Common myeloid progenitor, CD34-positive (primary cell): ENCODE results near the gene TEX26.

Source experiments
- CTCF ChIA-PET: fragments of 350-600 bp; sonication (Branson Sonifier 250); formaldehyde crosslinking; loops from one replicate; lab custom pipeline; 2021; ENCODE audit warnings: antibody characterized with exemption; lab: Charles Lee
- POLR2A ChIA-PET: fragments of 350-600 bp; sonication (Branson Sonifier 250); formaldehyde crosslinking; loops from one replicate; lab custom pipeline; 2021; ENCODE audit warnings: antibody characterized with exemption; lab: Charles Lee
- DNase-seq, 3 donors: peaks; one replicate each; pipeline versions ENCODE4 v3.0.0 to v3.0.0-alpha.2; 2013
- H3K27ac ChIP-seq, 2 experiments: 1 replicate in 1 of 2; 2 replicates in 1 of 2; pipeline ENCODE4 v1.7.0; 2013; ENCODE audit warnings: inconsistent platforms in 2 of 2, low read length in 2 of 2, mild to moderate bottlenecking in 2 of 2, low read depth in 1 of 2, moderate library complexity in 1 of 2; ENCODE audit not compliant: severe bottlenecking in 2 of 2, insufficient read depth in 1 of 2, poor library complexity in 1 of 2
- H3K27me3 ChIP-seq, 5 experiments: replicated peaks in 2 of 5; 1 replicate in 3 of 5; 2 replicates in 2 of 5; pipeline versions ENCODE4 v1.6.1 to v1.7.0; 2013; ENCODE audit warnings: low read length in 4 of 5, mild to moderate bottlenecking in 2 of 5, moderate library complexity in 2 of 5, inconsistent platforms in 1 of 5; ENCODE audit not compliant: insufficient read depth in 5 of 5, control insufficient read depth in 4 of 5
- H3K36me3 ChIP-seq, 4 experiments: 1 replicate in 2 of 4; 2 replicates in 2 of 4; pipeline versions ENCODE4 v1.6.1 to v1.7.0; 2013; ENCODE audit warnings: low read length in 3 of 4, control low read depth in 1 of 4, mild to moderate bottlenecking in 1 of 4; ENCODE audit not compliant: control insufficient read depth in 4 of 4, insufficient read depth in 4 of 4
- H3K4me1 ChIP-seq, 4 experiments: 1 replicate in 3 of 4; 2 replicates in 1 of 4; pipeline versions ENCODE4 v1.6.1 to v1.7.1; 2013; ENCODE audit warnings: low read length in 3 of 4, mild to moderate bottlenecking in 3 of 4, control low read depth in 1 of 4, inconsistent platforms in 1 of 4, moderate library complexity in 1 of 4; ENCODE audit not compliant: control insufficient read depth in 4 of 4, insufficient read depth in 4 of 4; ENCODE audit errors: control extremely low read depth in 1 of 4
- H3K4me3 ChIP-seq, 7 experiments: 1 replicate in 4 of 7; 2 replicates in 3 of 7; pipeline versions ENCODE4 v1.5.1 to v1.7.0; 2013; ENCODE audit warnings: mild to moderate bottlenecking in 7 of 7, low read length in 6 of 7, moderate library complexity in 6 of 7, inconsistent platforms in 2 of 7, low read depth in 2 of 7, control low read depth in 1 of 7; ENCODE audit not compliant: insufficient read depth in 4 of 7, control insufficient read depth in 1 of 7; ENCODE audit errors: extremely low read depth in 1 of 7
- H3K9me3 ChIP-seq, 5 experiments: 1 replicate in 4 of 5; 2 replicates in 1 of 5; pipeline versions ENCODE4 v1.6.1 to v1.7.1; 2013; ENCODE audit warnings: low read length in 4 of 5, mild to moderate bottlenecking in 2 of 5, inconsistent platforms in 1 of 5, low read depth in 1 of 5, moderate library complexity in 1 of 5; ENCODE audit not compliant: control insufficient read depth in 4 of 5, insufficient read depth in 2 of 5; ENCODE audit errors: control extremely low read depth in 1 of 5
- WGBS: methylation state at CpG from one replicate; pipeline ENCODE4 v1.1.5; 2013; ENCODE audit not compliant: insufficient coverage; 5-methylcytosine and 5-hydroxymethylcytosine counted together

Gene TEX26

DNA sequence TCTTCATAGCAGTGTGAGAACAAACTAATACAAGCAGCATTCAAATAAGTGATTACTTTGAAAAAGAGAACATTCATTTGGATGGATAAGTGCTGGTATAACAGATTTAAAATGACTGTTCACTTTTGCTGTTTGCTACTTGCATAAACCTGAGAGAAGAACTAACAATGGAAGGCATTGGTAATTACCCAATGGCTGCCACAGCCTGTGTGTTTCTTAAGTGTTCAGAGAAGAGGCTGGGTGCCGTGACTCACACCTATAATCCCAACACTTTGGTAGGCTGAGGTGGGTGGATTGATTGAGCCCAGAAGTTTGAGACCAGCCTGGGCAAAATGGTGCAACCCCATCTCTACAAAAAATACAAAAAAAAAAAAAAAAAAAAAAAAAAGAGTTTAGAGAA lies 4.9 kb upstream of the TEX26 start:
- no peaks in the 10 kb centered on the region for H3K36me3 ChIP-seq
- no peak overlapping the region for H3K27ac ChIP-seq
- no peaks in the 10 kb centered on the region for H3K4me1 ChIP-seq
- no peaks in the 10 kb centered on the region for H3K9me3 ChIP-seq
- ChIA-PET POLR2A (no interaction called here), CTCF (no interaction called here)
- DNase-seq = no peak
- H3K4me3 ChIP-seq = no peak overlapping the region
- no CpG with 5 or more reads among the region's 1 CpG for WGBS
- peaks cover 0 to 10% (median 8%) of the 10 kb centered on the region in 5 experiments for H3K27me3 ChIP-seq

DNA sequence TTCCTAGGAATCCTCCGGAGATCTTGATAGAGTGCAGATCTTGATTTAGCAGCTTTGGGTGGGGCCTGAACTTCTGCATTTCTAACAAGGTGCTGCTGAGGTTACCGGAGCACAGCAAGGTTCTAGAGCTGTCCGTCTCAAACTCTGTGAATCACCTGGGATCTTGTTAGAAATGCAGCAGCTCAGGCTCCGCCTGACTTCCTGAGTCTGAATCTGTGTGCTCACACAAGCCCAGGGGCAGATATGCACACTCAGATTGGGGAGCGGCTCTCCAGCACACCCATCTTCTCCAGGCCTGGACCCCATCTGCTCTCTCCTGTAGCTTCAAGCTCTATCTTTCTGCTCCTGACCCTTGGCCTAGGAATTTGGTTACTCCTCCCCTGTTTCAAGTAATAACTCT lies 3.5 kb upstream of the TEX26 start:
- Histone ChIP-seq H3K36me3 (no peaks in the 10 kb centered on the region), H3K4me3 (no peak overlapping the region), H3K27ac (no peak overlapping the region), H3K27me3 (peaks cover 3 to 21% (median 12%) of the 10 kb centered on the region in 5 experiments), H3K9me3 (no peaks in the 10 kb centered on the region), H3K4me1 (no peaks in the 10 kb centered on the region)
- CTCF ChIA-PET = no interaction called here
- 91% methylated on average over 5 of the region's 5 CpGs for WGBS
- DNase-seq = no peak
- POLR2A ChIA-PET = interaction anchor here (0.6 kb wide), 1 partner anchor 48 kb away, joined by 3 read pairs; no protein-coding TSS in a partner anchor

- Histone ChIP-seq H3K36me3 (no peaks in the 10 kb centered on the region), H3K4me1 (no peaks in the 10 kb centered on the region), H3K27me3 (peaks cover 3 to 34% (median 11%) of the 10 kb centered on the region in 5 experiments), H3K4me3 (no peak overlapping the region), H3K27ac (no peak overlapping the region), H3K9me3 (peaks cover 0 to 11% (median 4%) of the 10 kb centered on the region in 5 experiments)
- ChIA-PET CTCF (no interaction called here), POLR2A (interaction anchor here (0.7 kb wide), 1 partner anchor 1471 kb away, joined by 3 read pairs; no protein-coding TSS in a partner anchor)
- 100% methylated on average over 2 of the region's 3 CpGs for WGBS
- no peak for DNase-seq
Measured at GRCh38 chr13:30933354-30933670, 856 bp downstream of the TEX26 start.

DNA sequence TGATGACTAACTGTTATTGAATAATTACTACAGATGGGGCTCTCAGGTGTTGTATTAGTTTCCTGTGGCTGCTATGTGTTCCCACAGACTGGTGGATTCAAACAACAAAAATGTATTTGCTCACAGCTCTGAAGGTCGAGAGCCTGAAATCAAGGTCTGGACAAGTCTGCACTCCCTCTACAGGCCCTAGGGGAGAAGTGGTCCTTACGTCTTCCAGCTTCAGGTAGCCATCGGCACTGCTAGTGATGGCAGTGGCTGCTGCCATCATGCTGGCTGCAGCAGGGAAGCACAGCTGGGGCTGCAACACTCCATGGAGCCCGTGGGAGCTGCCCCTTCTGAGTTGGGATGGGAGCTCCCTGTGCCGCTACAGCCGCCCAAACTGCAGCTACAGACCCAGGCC lies 1.9 kb downstream of the TEX26 start:
- Histone ChIP-seq H3K36me3 (no peaks in the 10 kb centered on the region), H3K27me3 (peaks cover 3 to 34% (median 11%) of the 10 kb centered on the region in 5 experiments), H3K4me1 (no peaks in the 10 kb centered on the region), H3K4me3 (no peak overlapping the region), H3K27ac (no peak overlapping the region), H3K9me3 (peaks cover 0 to 12% (median 4%) of the 10 kb centered on the region in 5 experiments)
- POLR2A ChIA-PET = no interaction called here
- CTCF ChIA-PET = no interaction called here
- no peak for DNase-seq
- WGBS = 87% methylated on average over 6 of the region's 6 CpGs

GRCh38 chr13:30934803-30935202 lies 2.3 kb downstream of the TEX26 start:
- Histone ChIP-seq H3K36me3 (no peaks in the 10 kb centered on the region), H3K27ac (no peak overlapping the region), H3K4me3 (no peak overlapping the region), H3K27me3 (peaks cover 3 to 34% (median 11%) of the 10 kb centered on the region in 5 experiments), H3K9me3 (peaks cover 0 to 12% (median 4%) of the 10 kb centered on the region in 5 experiments), H3K4me1 (no peaks in the 10 kb centered on the region)
- DNase-seq = no peak
- 97% methylated on average over 3 of the region's 3 CpGs for WGBS
- ChIA-PET CTCF (no interaction called here), POLR2A (no interaction called here)

- ChIA-PET POLR2A (no interaction called here), CTCF (no interaction called here)
- no peaks in the 10 kb centered on the region for H3K36me3 ChIP-seq
- no peak overlapping the region for H3K27ac ChIP-seq
- no peak for DNase-seq
- peaks cover 0 to 12% (median 4%) of the 10 kb centered on the region in 5 experiments for H3K9me3 ChIP-seq
- no peaks in the 10 kb centered on the region for H3K4me1 ChIP-seq
- H3K27me3 ChIP-seq = peaks cover 3 to 33% (median 11%) of the 10 kb centered on the region in 5 experiments
- 98% methylated on average over 4 of the region's 4 CpGs for WGBS
- H3K4me3 ChIP-seq = no peak overlapping the region
Measured at GRCh38 chr13:30936971-30937370, 4.5 kb downstream of the TEX26 start.

- Histone ChIP-seq H3K27me3 (peaks cover 0 to 2% (median 0%) of the 10 kb centered on the region in 5 experiments), H3K4me3 (no peak overlapping the region), H3K4me1 (no peaks in the 10 kb centered on the region), H3K27ac (no peak overlapping the region), H3K36me3 (no peaks in the 10 kb centered on the region), H3K9me3 (peaks cover 0 to 9% (median 0%) of the 10 kb centered on the region in 5 experiments)
- 92% methylated on average over 2 of the region's 3 CpGs for WGBS
- CTCF ChIA-PET = no interaction called here
- POLR2A ChIA-PET = no interaction called here
- DNase-seq = no peak
Measured at GRCh38 chr13:30943881-30944280, 11.4 kb downstream of the TEX26 start.
